Endothelial cell of umbilical vein (primary cell): Measurements from ENCODE around the gene PIK3AP1. TPM values are rescaled to one million over a fixed set of nuclear protein-coding genes. Genes with fewer than 3 reads are reported as not detected.
"Not testable (repeated sequence)": the region's sequence is repeated elsewhere in the genome, so short reads cannot be mapped to it uniquely, and the experiment has no call there.

Source experiments
- BruUV-seq: library from RNA; stranded (reverse); fragments of 400-500 nt; replicated peaks from 2 replicates; lab custom pipeline; 2021; lab: Mats Ljungman, UMichigan
- CTCF ChIA-PET: fragments of 300-600, 350-600 bp; sonication (Branson Sonifier 250); formaldehyde crosslinking; loops from one replicate; lab custom pipeline; 2021; ENCODE audit warnings: antibody characterized with exemption, inconsistent platforms; lab: Charles Lee
- POLR2A ChIA-PET: fragments of 300-600, 350-600 bp; sonication (Branson Sonifier 250); formaldehyde crosslinking; loops from one replicate; lab custom pipeline; 2021; ENCODE audit warnings: antibody characterized with exemption, inconsistent platforms; lab: Charles Lee
- DNase-seq: peaks from one replicate; pipeline ENCODE4 v3.0.0-alpha.2; 2011; ENCODE audit warnings: low read depth, low spot score
- FAIRE-seq: peaks from 2 replicates; lab custom pipeline; 2011; peaks lifted over from hg19 to GRCh38; lab: Jason Lieb, UNC
- H2AFZ ChIP-seq: 2 replicates; pipeline ENCODE4 v1.6.0; 2012; ENCODE audit warnings: low read depth, low read length, control low read depth, inconsistent platforms
- H3K27ac ChIP-seq: 2 replicates; pipeline ENCODE4 v1.5.1; 2011; ENCODE audit warnings: low read depth, mild to moderate bottlenecking, control low read depth, low read length, moderate library complexity; ENCODE audit not compliant: insufficient read depth
- H3K27me3 ChIP-seq, 2 experiments: 2 replicates each; pipeline versions ENCODE4 v1.6.0 to v1.6.1; 2011; ENCODE audit warnings: low read length in 2 of 2, mixed read lengths in 1 of 2; ENCODE audit not compliant: control insufficient read depth in 2 of 2, insufficient read depth in 2 of 2
- H3K36me3 ChIP-seq, 2 experiments: 2 replicates in 1 of 2; 3 replicates in 1 of 2; pipeline ENCODE4 v1.5.1; 2011; ENCODE audit warnings: low read length in 2 of 2, mild to moderate bottlenecking in 1 of 2, moderate library complexity in 1 of 2; ENCODE audit not compliant: control insufficient read depth in 2 of 2, insufficient read depth in 2 of 2; ENCODE audit errors: extremely low read depth in 1 of 2
- H3K4me1 ChIP-seq: 3 replicates; pipeline ENCODE4 v1.5.1; 2011; ENCODE audit warnings: mild to moderate bottlenecking, low read length; ENCODE audit not compliant: control insufficient read depth, insufficient read depth; ENCODE audit errors: extremely low read depth
- H3K4me2 ChIP-seq: 2 replicates; pipeline ENCODE4 v1.6.1; 2011; ENCODE audit warnings: low read length, control low read depth, mixed read lengths; ENCODE audit not compliant: insufficient read depth
- H3K4me3 ChIP-seq, 3 experiments: fragments of 200-600 bp in 1 of 3; sonication (generic), shearing (Covaris generic) in 1 of 3; replicated peaks in 1 of 3; 2 replicates each; pipeline ENCODE4 v1.5.1; 2011 to 2016; ENCODE audit warnings: control low read depth in 3 of 3, low read length in 3 of 3, mild to moderate bottlenecking in 2 of 3, inconsistent platforms in 1 of 3, low read depth in 1 of 3, moderate library complexity in 1 of 3; ENCODE audit not compliant: insufficient read depth in 1 of 3
- H3K79me2 ChIP-seq: 2 replicates; pipeline ENCODE4 v1.6.0; 2012; ENCODE audit warnings: low read length, inconsistent platforms; ENCODE audit not compliant: control insufficient read depth, insufficient read depth
- H3K9ac ChIP-seq: replicated peaks from 2 replicates; pipeline ENCODE3; 2011; ENCODE audit warnings: low read length, control low read depth; ENCODE audit not compliant: insufficient read depth; ENCODE audit errors: extremely low read depth
- H3K9me1 ChIP-seq: replicated peaks from 3 replicates; pipeline ENCODE4 v1.6.0; 2011; ENCODE audit warnings: mild to moderate bottlenecking, low read length; ENCODE audit not compliant: control insufficient read depth, insufficient read depth; ENCODE audit errors: extremely low read depth
- H3K9me3 ChIP-seq: replicated peaks from 2 replicates; pipeline ENCODE4 v1.5.1; 2012; ENCODE audit warnings: low read length, inconsistent platforms; ENCODE audit not compliant: control insufficient read depth, insufficient read depth
- H4K20me1 ChIP-seq: replicated peaks from 2 replicates; pipeline ENCODE3; 2011; ENCODE audit warnings: mild to moderate bottlenecking, low read length; ENCODE audit not compliant: control insufficient read depth, insufficient read depth; ENCODE audit errors: extremely low read depth
- EZH2 ChIP-seq: IDR thresholded peaks from 2 replicates; pipeline ENCODE4 v1.6.1; 2012; ENCODE audit warnings: borderline replicate concordance, low read depth, mild to moderate bottlenecking, moderate library complexity, low read length, inconsistent platforms; ENCODE audit not compliant: severe bottlenecking
- FOS ChIP-seq: IDR thresholded peaks from 2 replicates; pipeline ENCODE4 v1.6.1; 2011; ENCODE audit warnings: mild to moderate bottlenecking, low read length, moderate library complexity, borderline replicate concordance; ENCODE audit not compliant: insufficient read depth
- GATA2 ChIP-seq: IDR thresholded peaks from 2 replicates; pipeline ENCODE4 v1.7.0; 2011; ENCODE audit warnings: low read depth, mild to moderate bottlenecking, moderate library complexity, mixed read lengths, low read length; ENCODE audit not compliant: insufficient read length, insufficient read depth
- JUN ChIP-seq: IDR thresholded peaks from 2 replicates; pipeline ENCODE4 v1.6.1; 2011; ENCODE audit warnings: borderline replicate concordance, low read depth; ENCODE audit not compliant: insufficient read length, insufficient read depth
- MYC ChIP-seq: IDR thresholded peaks from one replicate; pipeline ENCODE4 v1.6.1; 2011; ENCODE audit warnings: mild to moderate bottlenecking, low read depth, low read length
- dilution Hi-C: fragments of 300-500 bp; cut with MboI; formaldehyde crosslinking; loops from one replicate; pipeline ENCODE4 v1.15.0; 2019; ENCODE audit warnings: low sequenced_read_pairs; ENCODE audit not compliant: extremely low pct_ligation_motif_present
- intact Hi-C: fragments of 100-400 bp; cut with micrococcal nuclease; formaldehyde crosslinking; loops from one replicate; pipeline ENCODE4 v1.10.0; 2022
- polyA plus RNA-seq, 4 experiments: library from polyadenylated mRNA; depleted of rRNA in 3 of 4; stranded (reverse) in 3 of 4; unstranded in 1 of 4; fragments of >200 nt; gene quantifications; 2 replicates each; pipeline versions ENCODE4 v1.2.1 to v1.2.3, GENCODE V29; 2011 to 2012; ENCODE audit warnings: missing spikeins in 1 of 4
- small RNA-seq: library from RNA; depleted of rRNA; stranded (forward); fragments of <200 nt; gene quantifications from one replicate; pipeline ENCODE3, GENCODE V24; 2012; ENCODE audit warnings: low replicate concordance, low read depth; ENCODE audit not compliant: insufficient read depth, insufficient read length
- total RNA-seq: library from RNA; stranded (reverse); gene quantifications from 2 replicates; pipeline ENCODE4 v1.2.3, GENCODE V29; 2021
- TF ChIP-seq, protein P1 (sequence below): IDR thresholded peaks from 2 replicates; pipeline ENCODE4 v1.6.1; 2011; ENCODE audit not compliant: insufficient read depth, insufficient read length

PIK3AP1 gene
- total and polyA plus RNA-seq, 2 donors (not counting 3 experiments of a cell fraction or from before 2014, with no cell fraction given) = 0.04 TPM; not detected in 1

DNA sequence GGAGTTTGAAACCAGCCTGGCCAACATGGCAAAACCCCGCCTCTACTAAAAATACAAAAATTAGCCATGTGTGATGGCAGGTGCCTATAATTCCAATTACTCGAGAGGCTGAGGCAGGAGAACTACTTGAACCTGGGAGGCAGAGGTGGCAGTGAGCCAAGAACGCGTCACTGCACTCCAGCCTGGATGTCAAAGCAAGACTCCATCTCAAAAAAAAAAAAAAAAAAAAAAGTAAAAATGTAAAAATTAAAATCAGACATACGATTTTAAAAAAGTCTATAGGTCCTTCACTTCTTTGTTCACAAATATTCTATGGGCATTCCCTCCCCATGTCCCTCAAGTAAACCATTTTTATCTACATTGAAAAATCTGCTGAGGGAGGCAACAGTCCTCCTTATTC is 171.7 kb downstream of the PIK3AP1 start:
- FAIRE-seq = no peak
- H3K27me3 ChIP-seq = no peaks in the 10 kb centered on the region
- intact Hi-C loops (no loop called here), dilution Hi-C loops (no loop called here)
- no peak for TF ChIP-seq FOS
- no peak for TF ChIP-seq EZH2
- TF ChIP-seq MYC = no peak
- TF ChIP-seq, protein P1, sequence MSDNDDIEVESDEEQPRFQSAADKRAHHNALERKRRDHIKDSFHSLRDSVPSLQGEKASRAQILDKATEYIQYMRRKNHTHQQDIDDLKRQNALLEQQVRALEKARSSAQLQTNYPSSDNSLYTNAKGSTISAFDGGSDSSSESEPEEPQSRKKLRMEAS = no peak
- no peak for TF ChIP-seq JUN
- no peak for TF ChIP-seq GATA2
- H3K79me2 ChIP-seq = peaks cover 43% of the 10 kb centered on the region
- peaks cover 0 to 35% of the 10 kb centered on the region in 2 experiments for H3K36me3 ChIP-seq
- no peak overlapping the region for H3K4me3 ChIP-seq
- H3K4me1 ChIP-seq = no peaks in the 10 kb centered on the region
- no peak overlapping the region for H2AFZ ChIP-seq
- DNase-seq = no peak
- CTCF ChIA-PET = interaction anchor here (2.1 kb wide), 1 partner anchor 35 kb away, joined by 7 read pairs; the partner anchor contains the start of gene TLL2
- BruUV-seq = no TSS peak
- H3K9me3 ChIP-seq = no peaks in the 10 kb centered on the region
- no peak overlapping the region for H3K4me2 ChIP-seq
- H4K20me1 ChIP-seq = no peaks in the 10 kb centered on the region
- no peak overlapping the region for H3K27ac ChIP-seq
- H3K9me1 ChIP-seq = no peaks in the 10 kb centered on the region
- H3K9ac ChIP-seq = no peak overlapping the region
- POLR2A ChIA-PET = interaction anchor here (0.6 kb wide), 1 partner anchor 16 kb away, joined by 3 read pairs; no protein-coding TSS in a partner anchor

DNA sequence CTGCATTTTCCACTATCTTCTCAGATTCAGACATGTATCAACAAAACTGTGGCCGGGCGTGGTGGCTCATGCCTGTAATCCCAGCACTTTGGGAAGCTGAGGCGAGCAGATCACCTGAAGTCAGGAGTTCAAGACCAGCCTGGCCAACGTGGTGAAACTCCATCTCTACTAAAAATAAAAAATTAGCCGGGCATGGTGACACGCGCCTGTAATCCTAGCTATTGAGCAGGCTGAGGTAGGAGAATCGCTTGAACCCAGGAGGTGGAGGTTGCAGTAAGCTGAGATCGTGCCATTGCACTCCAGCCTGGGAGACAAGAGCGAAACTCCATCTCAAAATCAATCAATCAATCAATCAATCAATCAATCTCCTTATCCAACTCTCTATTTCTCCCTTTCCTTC is 174.8 kb downstream of the PIK3AP1 start:
- DNase-seq, intact Hi-C loops, H3K4me3 ChIP-seq, H3K27ac ChIP-seq, H3K27me3 ChIP-seq, FAIRE-seq, H2AFZ ChIP-seq, POLR2A ChIA-PET, H3K9ac ChIP-seq, H3K9me1 ChIP-seq, H3K4me1 ChIP-seq, dilution Hi-C loops, H3K9me3 ChIP-seq, BruUV-seq, H3K4me2 ChIP-seq, H4K20me1 ChIP-seq: not testable (repeated sequence)
- Histone ChIP-seq H3K79me2 (peaks cover 43% of the 10 kb centered on the region), H3K36me3 (peaks cover 0 to 22% of the 10 kb centered on the region in 2 experiments)
- CTCF ChIA-PET = interaction anchor here (0.6 to 3.4 kb wide), 4 partner anchors 10 to 58 kb away, joined by 3 to 12 read pairs (median 7); partner anchors contain the start of gene TLL2

Small RNAs within 50 kb of the gene (small RNA-seq; reads per million reads assigned to genes)
- not detected for gene RNA5SP324
- gene RNU6-1274P = 0.88 reads per million

Other genes with a start within 250 kb of the PIK3AP1 start
- gene TLL2, start 206.6 kb downstream of the PIK3AP1 start, total RNA-seq = 0.05 and 0.20 TPM in 2 replicates
- gene TLL2, start 206.6 kb downstream of the PIK3AP1 start, polyA plus RNA-seq = 0.03 and 0.10 TPM in 2 replicates
- 142 and 144 TPM in 2 replicates for gene TM9SF3, start 133.5 kb downstream of the PIK3AP1 start, total RNA-seq
- 88.6 and 133 TPM in 2 replicates for gene TM9SF3, start 133.5 kb downstream of the PIK3AP1 start, polyA plus RNA-seq
- 32.9 and 39.0 TPM in 2 replicates for gene LCOR, start 111.8 kb upstream of the PIK3AP1 start, total RNA-seq
- 3.2 and 11.6 TPM in 2 replicates for gene LCOR, start 111.8 kb upstream of the PIK3AP1 start, polyA plus RNA-seq